CD14-positive monocyte (primary cell): ENCODE data around the gene MGAT4C. TPM values are rescaled to one million over a fixed set of nuclear protein-coding genes. Genes with fewer than 3 reads are reported as not detected.

ENCODE experiments used
- DNase-seq, 3 donors: peaks; one replicate each; pipeline ENCODE4 v3.0.0-alpha.2; 2011 to 2022
- H2AFZ ChIP-seq: 2 replicates; pipeline ENCODE4 v1.6.0; 2012; ENCODE audit warnings: mild to moderate bottlenecking, low read depth, low read length, inconsistent platforms; ENCODE audit not compliant: insufficient read depth, poor library complexity, severe bottlenecking
- H3K27ac ChIP-seq, 2 donors: 1 replicate in 1 of 2; 2 replicates in 1 of 2; pipeline ENCODE4 v1.5.1; 2012 to 2013; ENCODE audit warnings: low read length in 2 of 2, control low read depth in 1 of 2, inconsistent platforms in 1 of 2, low read depth in 1 of 2, mild to moderate bottlenecking in 1 of 2
- H3K27me3 ChIP-seq, 2 donors: one replicate each; pipeline versions ENCODE4 v1.6.0 to v1.6.1; 2011 to 2013; ENCODE audit warnings: low read length in 2 of 2; ENCODE audit not compliant: control insufficient read depth in 2 of 2, insufficient read depth in 2 of 2
- H3K36me3 ChIP-seq, 2 donors: replicated peaks in 1 of 2; 1 replicate in 1 of 2; 2 replicates in 1 of 2; pipeline versions ENCODE4 v1.5.1 to v1.6.1; 2012 to 2013; ENCODE audit warnings: low read length in 2 of 2, control low read depth in 1 of 2, inconsistent platforms in 1 of 2, mild to moderate bottlenecking in 1 of 2; ENCODE audit not compliant: insufficient read depth in 2 of 2, control insufficient read depth in 1 of 2
- H3K4me1 ChIP-seq, 2 donors: 1 replicate in 1 of 2; 2 replicates in 1 of 2; pipeline versions ENCODE4 v1.5.1 to v1.6.1; 2012 to 2013; ENCODE audit warnings: low read length in 2 of 2, control low read depth in 1 of 2, inconsistent platforms in 1 of 2, mild to moderate bottlenecking in 1 of 2, moderate library complexity in 1 of 2; ENCODE audit not compliant: insufficient read depth in 2 of 2, control insufficient read depth in 1 of 2
- H3K4me2 ChIP-seq: replicated peaks from 2 replicates; pipeline ENCODE3; 2012; ENCODE audit warnings: low read length, moderate library complexity, mild to moderate bottlenecking; ENCODE audit not compliant: poor library complexity, severe bottlenecking; ENCODE audit errors: extremely low read depth
- H3K4me3 ChIP-seq, 3 experiments: fragments of 200-600 bp in 1 of 3; sonication (generic) in 1 of 3; replicated peaks in 1 of 3; 1 replicate in 2 of 3; 2 replicates in 1 of 3; pipeline ENCODE4 v1.5.1; 2011 to 2013; ENCODE audit warnings: low read length in 3 of 3, mild to moderate bottlenecking in 3 of 3, control low read depth in 2 of 3, low read depth in 2 of 3, inconsistent platforms in 1 of 3, moderate library complexity in 1 of 3
- H3K79me2 ChIP-seq: 2 replicates; pipeline ENCODE4 v1.6.0; 2012; ENCODE audit warnings: mild to moderate bottlenecking, control low read depth, inconsistent platforms, low read length, moderate library complexity; ENCODE audit not compliant: insufficient read depth
- H3K9ac ChIP-seq: 2 replicates; pipeline ENCODE4 v1.6.0; 2017; ENCODE audit warnings: low read length, mild to moderate bottlenecking; ENCODE audit not compliant: insufficient read depth, poor library complexity, severe bottlenecking
- H3K9me3 ChIP-seq, 2 donors: replicated peaks in 1 of 2; 1 replicate in 1 of 2; 2 replicates in 1 of 2; pipeline versions ENCODE4 v1.5.1 to v1.6.1; 2012 to 2013; ENCODE audit warnings: low read length in 2 of 2, control low read depth in 1 of 2; ENCODE audit not compliant: control insufficient read depth in 1 of 2, insufficient read depth in 1 of 2
- H4K20me1 ChIP-seq: 2 replicates; pipeline ENCODE4 v1.6.0; 2012; ENCODE audit warnings: mild to moderate bottlenecking, low read length, control low read depth, moderate library complexity; ENCODE audit not compliant: insufficient read depth
- H3K27ac Mint-ChIP-seq, 7 donors: one replicate each; pipeline ENCODE4 v1.8.0; 2020; ENCODE audit warnings: mild to moderate bottlenecking in 7 of 7, mixed read lengths in 7 of 7, moderate library complexity in 6 of 7, inconsistent platforms in 2 of 7
- H3K27me3 Mint-ChIP-seq, 3 donors: one replicate each; pipeline ENCODE4 v1.8.0; 2021 to 2022; ENCODE audit warnings: low read depth in 3 of 3, mild to moderate bottlenecking in 3 of 3, mixed read lengths in 3 of 3, moderate library complexity in 3 of 3, inconsistent platforms in 1 of 3
- H3K36me3 Mint-ChIP-seq, 2 donors: one replicate each; pipeline ENCODE4 v1.8.0; 2020; ENCODE audit warnings: mixed read lengths in 2 of 2, inconsistent platforms in 1 of 2, mild to moderate bottlenecking in 1 of 2
- H3K4me1 Mint-ChIP-seq: one replicate; pipeline ENCODE4 v1.8.0; 2020; ENCODE audit warnings: mild to moderate bottlenecking, mixed read lengths
- H3K4me3 Mint-ChIP-seq, 2 donors: one replicate each; pipeline ENCODE4 v1.8.0; 2020; ENCODE audit warnings: mild to moderate bottlenecking in 2 of 2, mixed read lengths in 2 of 2, moderate library complexity in 1 of 2
- H3K9me3 Mint-ChIP-seq, 7 donors: one replicate each; pipeline ENCODE4 v1.8.0; 2020 to 2022; ENCODE audit warnings: mixed read lengths in 7 of 7, mild to moderate bottlenecking in 6 of 7, moderate library complexity in 6 of 7, inconsistent platforms in 2 of 7
- CTCF ChIP-seq: fragments of 200-600 bp; IDR thresholded peaks from one replicate; pipeline ENCODE4 v1.8.0; 2022; ENCODE audit warnings: antibody characterized with exemption, mild to moderate bottlenecking
- WGBS: methylation state at CpG from one replicate; pipeline ENCODE4 v1.1.5; 2013; ENCODE audit warnings: missing lambda C conversion rate; ENCODE audit not compliant: insufficient coverage; 5-methylcytosine and 5-hydroxymethylcytosine counted together
- intact Hi-C, 2 donors: fragments of 100-400 bp; cut with micrococcal nuclease; formaldehyde crosslinking; loops; one replicate each; pipeline versions ENCODE4 v1.15.0 to v1.15.1; 2023
- polyA plus RNA-seq, 3 donors: library from polyadenylated mRNA; depleted of rRNA in 1 of 3; unstranded in 2 of 3; stranded (reverse) in 1 of 3; fragments of 300-500 nt in 2 of 3; fragments of >200 nt in 1 of 3; fragmentation: Illumina TruSeq in 2 of 3; gene quantifications; 1 replicate in 2 of 3; 2 replicates in 1 of 3; pipeline ENCODE4 v1.2.3, GENCODE V29; 2012 to 2021

MGAT4C gene
- polyA plus RNA-seq, 3 donors = not detected

- no peak overlapping the region for H3K4me2 ChIP-seq
- no peaks in the 10 kb centered on the region for H4K20me1 ChIP-seq
- Mint-ChIP-seq H3K27me3 (no peaks in the 10 kb centered on the region), H3K9me3 (peaks cover 0 to 1% (median 0%) of the 10 kb centered on the region in 7 donors), H3K27ac (no peak overlapping the region), H3K36me3 (no peaks in the 10 kb centered on the region), H3K4me1 (no peaks in the 10 kb centered on the region), H3K4me3 (no peak overlapping the region)
- no peaks in the 10 kb centered on the region for H3K27me3 ChIP-seq
- no peak overlapping the region for H3K9ac ChIP-seq
- no peaks in the 10 kb centered on the region for H3K79me2 ChIP-seq
- DNase-seq = no peak
- no peaks in the 10 kb centered on the region for H3K36me3 ChIP-seq
- no peak overlapping the region for H2AFZ ChIP-seq
- TF ChIP-seq CTCF = no peak
- no peak overlapping the region for H3K4me3 ChIP-seq
- no peaks in the 10 kb centered on the region for H3K9me3 ChIP-seq
- no CpG with 5 or more reads among the region's 2 CpGs for WGBS
- no peak overlapping the region for H3K27ac ChIP-seq
- H3K4me1 ChIP-seq = no peaks in the 10 kb centered on the region
- intact Hi-C loops = no loop called here
These were observed 27.4 kb upstream of the MGAT4C start for GRCh38 chr12:86283620-86284019.

- Mint-ChIP-seq H3K36me3 (no peaks in the 10 kb centered on the region), H3K9me3 (peaks cover 0 to 2% (median 0%) of the 10 kb centered on the region in 7 donors), H3K4me3 (no peak overlapping the region), H3K27ac (no peak overlapping the region), H3K27me3 (no peaks in the 10 kb centered on the region), H3K4me1 (no peaks in the 10 kb centered on the region)
- H3K27ac ChIP-seq = no peak overlapping the region
- no peak for DNase-seq
- H3K4me2 ChIP-seq = no peak overlapping the region
- H4K20me1 ChIP-seq = no peaks in the 10 kb centered on the region
- H3K79me2 ChIP-seq = no peaks in the 10 kb centered on the region
- no peak overlapping the region for H2AFZ ChIP-seq
- H3K4me3 ChIP-seq = no peak overlapping the region
- intact Hi-C loops = no loop called here
- WGBS = 72% methylated on average over 4 of the region's 5 CpGs
- H3K36me3 ChIP-seq = no peaks in the 10 kb centered on the region
- TF ChIP-seq CTCF = no peak
- H3K4me1 ChIP-seq = no peaks in the 10 kb centered on the region
- H3K27me3 ChIP-seq = no peaks in the 10 kb centered on the region
- no peaks in the 10 kb centered on the region for H3K9me3 ChIP-seq
- H3K9ac ChIP-seq = no peak overlapping the region
These were observed 19.2 kb upstream of the MGAT4C start for GRCh38 chr12:86275356-86275755.
